ENCODE results near the gene HECTD4.
"Not testable (repeated sequence)": the region's sequence is repeated elsewhere in the genome, so short reads cannot be mapped to it uniquely, and the experiment has no call there.

Gene HECTD4

DNA sequence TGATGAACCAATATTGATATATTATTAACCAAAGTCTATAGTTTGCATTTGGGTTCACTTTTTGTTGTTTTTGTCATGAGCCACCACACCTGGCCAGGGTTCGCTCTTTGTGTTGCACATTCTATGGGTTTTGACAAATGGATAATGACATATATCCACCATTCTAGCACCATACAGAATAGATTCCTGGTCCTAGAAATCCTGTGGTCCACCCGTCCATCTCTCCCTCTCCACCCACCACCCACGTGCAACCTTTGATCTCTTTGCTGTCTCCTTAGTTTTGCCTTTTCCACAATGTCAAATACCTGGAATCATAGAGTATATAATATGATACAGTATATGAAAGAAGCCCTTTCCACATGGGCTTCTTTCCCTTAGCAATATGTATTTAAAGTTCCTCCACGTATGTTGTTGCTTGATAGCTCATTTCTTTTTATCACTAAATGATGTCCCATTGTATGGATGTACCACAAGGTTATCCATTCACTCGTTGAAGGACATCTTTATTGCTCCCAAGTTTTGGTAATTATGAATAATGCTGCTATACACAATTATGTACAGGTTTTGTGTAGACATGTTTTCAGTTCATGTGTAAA is 19.8 kb upstream of the HECTD4 start:
- no peak for DNase-seq

- DNase-seq = no peak
Observed at GRCh38 chr12:112401054-112401453, 18.8 kb upstream of the HECTD4 start.

GRCh38 chr12:112393328-112393727 is 11.1 kb upstream of the HECTD4 start:
- no peak for DNase-seq

- not testable (repeated sequence) for DNase-seq
Observed at GRCh38 chr12:112389922-112390654, 7.9 kb upstream of the HECTD4 start.

- no peak for DNase-seq
Observed at GRCh38 chr12:112389228-112389627, 7.0 kb upstream of the HECTD4 start.

- DNase-seq = peak; percentile 91
Observed at GRCh38 chr12:112386726-112387125, 4.5 kb upstream of the HECTD4 start.

GRCh38 chr12:112382866-112383265 is 635 bp upstream of the HECTD4 start:
- no peak for DNase-seq

GRCh38 chr12:112381406-112381882 is 787 bp downstream of the HECTD4 start:
- peak; percentile 57 for DNase-seq

DNA sequence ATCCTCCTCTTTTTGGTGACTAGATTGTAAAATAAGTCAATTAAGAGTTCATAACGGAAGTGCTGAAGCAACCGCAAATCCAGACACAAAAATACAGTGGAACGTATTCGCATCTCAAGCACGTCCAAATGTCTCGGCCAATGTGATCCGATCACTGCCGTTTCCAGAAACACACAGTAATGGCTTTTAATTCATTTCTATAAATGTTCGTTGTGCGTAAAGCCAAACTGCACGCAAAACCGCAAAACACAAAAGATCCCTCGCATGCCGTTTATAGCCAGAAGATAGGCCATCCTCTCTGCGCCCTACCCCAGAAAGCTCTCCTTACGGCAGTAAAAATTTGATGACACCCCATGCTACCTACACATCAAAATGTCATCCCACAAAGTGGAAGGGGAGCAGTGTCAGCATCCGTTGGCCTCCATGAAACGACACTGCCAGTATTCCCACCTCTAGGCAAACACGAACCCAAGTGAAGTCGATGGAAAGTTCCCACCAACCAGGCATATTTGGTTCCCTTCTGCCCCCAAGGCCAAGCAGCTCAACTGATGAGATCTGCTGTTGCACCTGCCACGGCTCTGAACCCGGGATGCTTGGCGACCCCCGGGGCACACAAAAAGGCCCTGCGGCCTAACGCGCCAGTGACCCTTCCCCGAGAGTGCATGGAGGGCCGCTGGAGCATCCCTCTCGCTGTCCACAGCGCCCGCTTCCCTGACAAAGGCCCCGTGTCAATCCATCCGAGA is 1.4 kb downstream of the HECTD4 start:
- DNase-seq = no peak

DNA sequence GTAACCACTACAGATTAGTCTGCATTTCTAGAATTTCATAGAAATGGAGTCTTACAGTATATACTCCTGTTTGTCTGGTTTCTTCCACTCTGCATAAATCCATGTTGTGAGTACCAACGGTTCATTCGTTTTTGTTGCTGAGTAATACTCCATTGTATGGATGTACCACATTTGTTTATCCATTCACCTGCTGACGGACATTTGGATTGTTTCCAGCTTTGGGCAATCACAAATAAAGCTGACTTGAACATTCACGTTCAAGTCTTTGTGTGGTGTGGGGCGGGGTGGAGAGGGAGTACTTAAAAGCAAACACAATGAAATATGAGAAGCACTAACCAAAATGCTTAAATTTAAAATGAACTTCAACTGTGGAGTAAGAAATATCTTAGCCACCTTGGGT is 7.1 kb downstream of the HECTD4 start:
- no peak for DNase-seq

DNA sequence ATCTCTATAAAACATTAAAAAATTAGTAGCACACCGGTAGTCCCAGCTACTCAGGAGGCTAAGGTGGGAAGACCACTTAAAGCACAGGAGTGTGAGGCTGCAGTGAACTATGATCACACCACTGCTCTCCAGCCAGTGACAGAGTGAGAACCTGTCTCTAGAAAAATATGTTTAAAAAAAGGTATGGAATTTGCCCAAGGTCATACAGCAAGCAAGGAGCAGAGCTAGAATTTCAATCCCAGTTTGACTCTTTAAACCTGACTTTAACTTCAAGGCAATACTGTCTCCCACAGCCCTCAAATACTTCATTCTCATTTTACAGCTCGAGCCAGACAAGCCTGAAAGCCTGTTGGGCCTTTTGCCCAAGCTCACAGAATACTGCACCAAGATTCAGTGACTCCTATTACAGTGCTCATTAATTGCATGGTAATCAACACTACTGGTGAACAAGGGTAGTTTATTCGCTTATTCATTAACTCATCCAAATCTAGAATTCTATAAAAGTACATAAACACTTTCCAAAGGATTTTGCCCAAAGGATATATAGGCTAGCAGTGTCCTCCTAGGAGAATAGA is 8.0 kb downstream of the HECTD4 start:
- DNase-seq = no peak

DNA sequence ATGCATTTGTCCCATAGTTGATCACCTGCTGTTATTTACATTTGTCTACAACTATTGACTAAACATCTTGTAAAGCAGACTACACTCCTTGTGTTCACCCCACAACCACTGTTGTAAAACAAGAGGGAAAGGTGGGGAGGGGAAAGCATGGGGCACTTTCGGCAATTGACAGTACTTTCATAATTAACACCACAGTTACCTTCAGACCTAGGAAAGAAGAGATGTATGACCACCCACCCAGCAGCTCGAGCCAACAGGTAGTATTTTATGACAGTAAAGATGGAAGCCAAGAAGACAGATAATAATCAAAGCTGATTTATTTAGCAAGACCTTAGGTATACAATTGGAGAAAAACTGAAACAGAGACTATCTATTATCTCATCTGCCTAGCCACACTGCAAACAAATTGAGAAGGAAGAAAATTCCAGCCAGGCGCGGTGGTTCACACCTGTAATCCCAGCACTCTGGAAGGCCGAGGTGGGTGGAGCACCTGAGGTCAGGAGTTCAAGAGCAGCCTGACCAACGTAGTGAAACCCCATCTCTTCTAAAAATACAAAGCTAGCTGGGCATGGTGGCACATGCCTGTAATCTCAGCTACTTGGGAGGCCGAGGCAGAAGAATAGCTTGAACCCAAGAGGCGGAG is 11.2 kb downstream of the HECTD4 start:
- no peak for DNase-seq

DNA sequence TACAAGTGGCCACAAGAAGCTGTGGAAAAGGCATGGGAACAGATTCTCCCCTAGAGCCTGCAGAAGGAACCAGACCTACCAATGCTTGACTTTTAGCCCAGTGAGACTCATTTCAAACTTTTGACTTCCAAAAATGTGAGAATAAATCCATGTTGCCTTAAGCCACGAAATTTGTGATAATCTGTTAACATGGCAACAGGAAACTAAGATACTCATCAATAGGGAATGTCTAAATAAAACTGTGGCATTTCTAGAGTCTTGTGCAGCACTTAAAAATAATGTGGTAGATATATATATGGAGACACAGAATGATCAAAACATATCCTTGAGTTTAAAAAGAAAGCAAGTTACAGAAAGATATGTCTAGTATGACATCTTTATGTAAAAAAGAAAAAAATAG is 12.0 kb downstream of the HECTD4 start:
- no peak for DNase-seq

GRCh38 chr12:112368856-112369255 is 13.4 kb downstream of the HECTD4 start:
- DNase-seq = no peak

GRCh38 chr12:112367965-112368364 is 14.3 kb downstream of the HECTD4 start:
- DNase-seq = no peak

- no peak for DNase-seq
Observed at GRCh38 chr12:112362310-112362709, 19.9 kb downstream of the HECTD4 start.

DNA sequence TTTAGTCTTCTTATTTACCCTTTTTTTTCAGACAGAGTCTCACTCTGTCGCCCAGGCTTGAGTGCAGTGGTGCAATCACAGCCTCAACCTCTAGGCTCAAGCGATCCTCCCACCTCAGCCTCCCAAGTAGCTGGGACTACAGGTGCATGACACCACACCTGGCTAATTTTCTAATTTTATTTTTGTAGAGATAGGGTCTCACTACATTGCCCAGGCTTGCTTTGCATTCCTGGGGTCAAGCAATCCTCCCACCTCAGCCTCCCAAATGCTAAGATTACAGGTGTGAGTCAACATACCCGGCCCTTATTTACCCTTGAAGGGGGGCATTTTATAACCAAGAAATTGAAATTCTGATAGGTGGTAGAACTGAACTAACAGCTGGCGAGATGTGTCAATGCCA is 21.0 kb downstream of the HECTD4 start:
- no peak for DNase-seq

DNA sequence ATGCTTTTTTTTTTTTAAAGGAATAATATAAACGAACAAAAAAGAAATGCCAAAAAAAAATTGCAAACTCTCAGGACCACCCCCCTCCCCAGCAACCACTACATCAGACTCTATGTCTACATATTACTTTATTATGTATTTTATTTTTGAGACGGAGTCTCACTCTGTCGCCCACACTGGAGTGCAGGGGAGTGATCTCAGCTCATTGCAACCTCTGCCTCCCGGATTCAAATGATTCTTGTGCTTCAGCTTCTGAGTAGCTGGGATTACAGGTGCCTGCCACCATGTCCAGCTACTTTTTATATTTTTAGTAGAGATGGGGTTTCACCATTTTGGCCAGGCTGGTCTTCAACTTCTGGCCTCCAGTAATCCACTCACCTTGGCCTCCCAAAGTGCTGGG is 22.9 kb downstream of the HECTD4 start:
- no peak for DNase-seq

DNA sequence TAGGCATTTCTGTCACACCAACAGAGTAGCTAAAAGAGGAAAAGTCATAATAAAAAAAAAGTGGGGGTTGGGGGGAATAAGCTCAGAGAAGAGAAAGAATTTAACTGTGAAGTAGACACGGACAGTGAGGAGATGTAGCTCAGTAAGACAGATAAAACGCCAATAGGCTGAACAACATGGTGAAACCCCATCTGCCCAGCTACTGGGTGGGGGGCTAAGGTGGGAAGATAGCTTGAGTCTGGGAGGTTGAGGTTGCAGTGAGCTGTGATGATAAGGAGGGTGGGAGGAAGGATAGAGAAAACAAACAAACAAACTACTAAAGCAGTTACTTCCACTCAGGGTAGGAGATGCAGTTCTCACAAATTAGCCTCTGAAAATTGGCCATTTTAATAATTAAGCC is 25.0 kb downstream of the HECTD4 start:
- peak; percentile 31 for DNase-seq

DNA sequence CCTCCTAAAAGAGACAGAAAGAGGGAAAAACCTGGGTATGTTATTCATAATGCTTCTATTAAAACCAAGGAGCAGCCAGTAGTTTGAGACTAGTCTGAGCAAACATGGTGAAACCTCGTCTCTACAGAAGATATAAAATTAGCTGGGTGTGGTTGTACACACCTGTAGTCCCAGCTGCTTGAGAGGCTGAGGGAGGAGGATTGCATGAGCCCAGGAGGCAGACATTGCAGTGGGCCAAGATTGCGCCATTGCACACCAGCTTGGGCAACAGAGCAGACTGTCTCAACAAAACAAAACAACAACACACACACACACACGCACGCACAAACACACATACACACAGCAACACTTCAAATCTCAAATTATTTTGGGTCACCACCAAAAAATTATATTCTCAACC is 27.8 kb downstream of the HECTD4 start:
- no peak for DNase-seq

DNA sequence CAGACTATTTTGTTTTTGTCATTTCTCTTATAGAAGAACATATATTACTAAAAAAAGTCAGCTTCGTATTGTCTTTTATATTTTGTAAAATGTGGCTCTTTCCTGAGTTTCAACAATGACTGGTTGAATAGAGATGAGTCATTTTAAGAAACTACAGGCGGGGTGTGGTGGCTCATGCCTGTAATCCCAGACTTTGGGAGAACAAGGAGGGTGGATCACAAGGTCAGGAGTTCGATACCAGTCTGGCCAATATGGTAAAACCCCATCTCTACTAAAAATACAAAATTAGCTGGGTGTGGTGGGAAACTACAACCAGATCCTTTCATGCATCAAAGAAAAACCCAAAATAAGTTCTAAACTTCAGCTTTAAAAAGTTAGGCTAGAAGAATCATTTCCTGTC is 28.8 kb downstream of the HECTD4 start:
- peak; percentile 33 for DNase-seq

DNA sequence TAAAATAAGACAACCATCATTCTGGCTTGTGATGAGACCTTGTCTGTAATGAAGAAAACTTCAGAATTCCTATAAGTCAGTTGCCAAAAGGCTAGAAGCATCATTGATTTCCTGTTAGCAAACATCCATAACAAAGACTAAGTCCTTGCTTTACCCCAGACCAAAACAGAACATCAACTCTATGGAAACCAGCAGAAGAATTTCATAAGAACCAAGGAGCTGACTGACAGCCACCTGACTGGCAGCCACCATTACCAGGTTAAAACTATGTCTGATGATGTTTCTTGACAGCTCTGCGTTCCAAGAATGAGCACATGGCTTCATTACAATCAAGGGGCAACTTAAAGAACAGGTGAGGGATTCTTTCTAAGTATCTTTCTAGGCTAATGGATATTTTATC is 29.3 kb downstream of the HECTD4 start:
- DNase-seq = peak; percentile 24
